Measurements from ENCODE around the gene CTAGE1. TPM values are rescaled to one million over a fixed set of nuclear protein-coding genes. Genes with fewer than 3 reads are reported as not detected.

The CTAGE1 gene
- total and polyA plus RNA-seq, 2 donors (not counting 3 experiments of a cell fraction or from before 2014, with no cell fraction given) = not detected

- H3K27me3 ChIP-seq (ENCODE audit: control insufficient read depth in 2 of 2, insufficient read depth in 2 of 2, low read length in 2 of 2) = no peaks in the 10 kb centered on the region
- no peak overlapping the region for H3K4me2 ChIP-seq (ENCODE audit: insufficient read depth, low read length)
- H3K9ac ChIP-seq (replicated peaks; ENCODE audit: extremely low read depth, insufficient read depth, low read length) = no peak overlapping the region
- BruUV-seq (replicated peaks) = no TSS peak
- no peaks in the 10 kb centered on the region for H4K20me1 ChIP-seq (replicated peaks; ENCODE audit: control insufficient read depth, extremely low read depth, insufficient read depth, low read length)
- peak; percentile 67 for FAIRE-seq
- dilution Hi-C loops (cut with MboI; ENCODE audit: extremely low pct_ligation_motif_present, low sequenced_read_pairs) (no loop called here), intact Hi-C loops (cut with micrococcal nuclease) (no loop called here)
- H3K79me2 ChIP-seq (ENCODE audit: control insufficient read depth, insufficient read depth, low read length) = no peaks in the 10 kb centered on the region
- no peak overlapping the region for H2AFZ ChIP-seq (ENCODE audit: low read depth, low read length)
- H3K9me1 ChIP-seq (replicated peaks; ENCODE audit: control insufficient read depth, extremely low read depth, insufficient read depth, low read length) = no peaks in the 10 kb centered on the region
- H3K9me3 ChIP-seq (replicated peaks; ENCODE audit: control insufficient read depth, insufficient read depth, low read length) = no peaks in the 10 kb centered on the region
- H3K4me3 ChIP-seq (replicated peaks in 1 of 3; ENCODE audit: insufficient read depth in 1 of 3, low read depth in 1 of 3, low read length in 3 of 3) = no peak overlapping the region
- CTCF ChIA-PET = interaction anchor here (0.5 to 2.0 kb wide), 25 partner anchors 9 to 420 kb away, joined by 3 to 10 read pairs (median 3); no protein-coding TSS in a partner anchor
- no peaks in the 10 kb centered on the region for H3K4me1 ChIP-seq (ENCODE audit: control insufficient read depth, extremely low read depth, insufficient read depth, low read length)
- DNase-seq (ENCODE audit: low read depth, low spot score) = peak; percentile 53
- POLR2A ChIA-PET = no interaction called here
- no peak overlapping the region for H3K27ac ChIP-seq (ENCODE audit: insufficient read depth, low read depth, low read length)
- no peaks in the 10 kb centered on the region for H3K36me3 ChIP-seq (ENCODE audit: control insufficient read depth in 2 of 2, extremely low read depth in 1 of 2, insufficient read depth in 2 of 2, low read length in 2 of 2)
- TF ChIP-seq GATA2 (IDR thresholded peaks at IDR 0.05; ENCODE audit: insufficient read depth, insufficient read length, low read depth, low read length) (no peak), JUN (IDR thresholded peaks at IDR 0.05; ENCODE audit: borderline replicate concordance, insufficient read depth, insufficient read length, low read depth) (no peak)
- TF ChIP-seq, protein P1, sequence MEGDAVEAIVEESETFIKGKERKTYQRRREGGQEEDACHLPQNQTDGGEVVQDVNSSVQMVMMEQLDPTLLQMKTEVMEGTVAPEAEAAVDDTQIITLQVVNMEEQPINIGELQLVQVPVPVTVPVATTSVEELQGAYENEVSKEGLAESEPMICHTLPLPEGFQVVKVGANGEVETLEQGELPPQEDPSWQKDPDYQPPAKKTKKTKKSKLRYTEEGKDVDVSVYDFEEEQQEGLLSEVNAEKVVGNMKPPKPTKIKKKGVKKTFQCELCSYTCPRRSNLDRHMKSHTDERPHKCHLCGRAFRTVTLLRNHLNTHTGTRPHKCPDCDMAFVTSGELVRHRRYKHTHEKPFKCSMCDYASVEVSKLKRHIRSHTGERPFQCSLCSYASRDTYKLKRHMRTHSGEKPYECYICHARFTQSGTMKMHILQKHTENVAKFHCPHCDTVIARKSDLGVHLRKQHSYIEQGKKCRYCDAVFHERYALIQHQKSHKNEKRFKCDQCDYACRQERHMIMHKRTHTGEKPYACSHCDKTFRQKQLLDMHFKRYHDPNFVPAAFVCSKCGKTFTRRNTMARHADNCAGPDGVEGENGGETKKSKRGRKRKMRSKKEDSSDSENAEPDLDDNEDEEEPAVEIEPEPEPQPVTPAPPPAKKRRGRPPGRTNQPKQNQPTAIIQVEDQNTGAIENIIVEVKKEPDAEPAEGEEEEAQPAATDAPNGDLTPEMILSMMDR (IDR thresholded peaks at IDR 0.05; ENCODE audit: extremely low read depth in 1 of 2, insufficient read depth in 1 of 2, low read depth in 1 of 2, low read length in 2 of 2) = peak; percentile 65 to 69
These were observed 38.9 kb downstream of the CTAGE1 start for GRCh38 chr18:22378672-22379282.

DNA sequence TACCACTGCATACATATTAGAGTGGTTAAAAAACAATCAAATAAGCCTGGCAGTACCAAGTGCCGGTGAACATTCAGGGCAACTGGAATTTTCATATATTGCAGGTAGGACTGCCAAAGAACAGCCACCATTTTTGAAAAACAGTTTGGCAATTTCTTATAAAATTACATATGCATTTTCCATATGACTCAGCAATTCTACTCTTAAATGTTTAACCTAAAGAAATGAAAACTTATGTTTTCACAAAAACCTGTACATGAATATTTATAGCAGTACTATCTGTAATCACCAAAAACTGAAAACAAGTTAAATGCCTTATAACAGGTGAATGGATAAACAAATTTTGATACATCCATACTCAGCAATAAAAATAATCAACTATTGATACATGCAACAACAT is 39.9 kb downstream of the CTAGE1 start:
- BruUV-seq (replicated peaks) = no TSS peak
- TF ChIP-seq MYC (IDR thresholded peaks at IDR 0.05; ENCODE audit: low read depth, low read length) = no peak
- TF ChIP-seq MAX (IDR thresholded peaks at IDR 0.05; ENCODE audit: insufficient read depth, insufficient read length) = no peak
- TF ChIP-seq GATA2 (IDR thresholded peaks at IDR 0.05; ENCODE audit: insufficient read depth, insufficient read length, low read depth, low read length) = no peak
- FAIRE-seq (no peak), DNase-seq (ENCODE audit: low read depth, low spot score) (no peak)
- no peaks in the 10 kb centered on the region for H4K20me1 ChIP-seq (replicated peaks; ENCODE audit: control insufficient read depth, extremely low read depth, insufficient read depth, low read length)
- no peak overlapping the region for H2AFZ ChIP-seq (ENCODE audit: low read depth, low read length)
- H3K4me1 ChIP-seq (ENCODE audit: control insufficient read depth, extremely low read depth, insufficient read depth, low read length) = no peaks in the 10 kb centered on the region
- no peaks in the 10 kb centered on the region for H3K9me1 ChIP-seq (replicated peaks; ENCODE audit: control insufficient read depth, extremely low read depth, insufficient read depth, low read length)
- no peaks in the 10 kb centered on the region for H3K9me3 ChIP-seq (replicated peaks; ENCODE audit: control insufficient read depth, insufficient read depth, low read length)
- ChIA-PET CTCF (interaction anchor here (0.7 to 2.0 kb wide), 7 partner anchors 9 to 421 kb away, joined by 3 to 7 read pairs (median 4); no protein-coding TSS in a partner anchor), POLR2A (no interaction called here)
- no peaks in the 10 kb centered on the region for H3K27me3 ChIP-seq (ENCODE audit: control insufficient read depth in 2 of 2, insufficient read depth in 2 of 2, low read length in 2 of 2)
- no peak overlapping the region for H3K27ac ChIP-seq (ENCODE audit: insufficient read depth, low read depth, low read length)
- intact Hi-C loops (cut with micrococcal nuclease) = no loop called here
- dilution Hi-C loops (cut with MboI; ENCODE audit: extremely low pct_ligation_motif_present, low sequenced_read_pairs) = no loop called here
- no peak overlapping the region for H3K9ac ChIP-seq (replicated peaks; ENCODE audit: extremely low read depth, insufficient read depth, low read length)
- H3K4me3 ChIP-seq (replicated peaks in 1 of 3; ENCODE audit: insufficient read depth in 1 of 3, low read depth in 1 of 3, low read length in 3 of 3) = no peak overlapping the region
- H3K4me2 ChIP-seq (ENCODE audit: insufficient read depth, low read length) = no peak overlapping the region
- no peaks in the 10 kb centered on the region for H3K79me2 ChIP-seq (ENCODE audit: control insufficient read depth, insufficient read depth, low read length)
- no peaks in the 10 kb centered on the region for H3K36me3 ChIP-seq (ENCODE audit: control insufficient read depth in 2 of 2, extremely low read depth in 1 of 2, insufficient read depth in 2 of 2, low read length in 2 of 2)

Data from endothelial cell of umbilical vein (primary cell).